Neural cell (in vitro differentiated cells): ENCODE data around the gene CHST13.

Experiments
- EP300 ChIP-seq: fragments of 450-650 bp; conservative IDR thresholded peaks from 2 replicates; pipeline ENCODE4 v1.6.1; 2014; ENCODE audit warnings: antibody characterized with exemption, mild to moderate bottlenecking, moderate library complexity; ENCODE audit not compliant: poor library complexity, severe bottlenecking
- EZH2 ChIP-seq: fragments of 200-600, 300-800 bp; shearing (Covaris generic), sonication (generic); IDR thresholded peaks from 2 replicates; pipeline ENCODE4 v1.6.1; 2014; ENCODE audit warnings: antibody characterized with exemption, low read length, borderline replicate concordance, mild to moderate bottlenecking; ENCODE audit not compliant: insufficient read depth, poor library complexity, severe bottlenecking
- POLR2AphosphoS5 ChIP-seq: IDR thresholded peaks from 2 replicates; pipeline ENCODE4 v1.6.1; 2012
- TAF1 ChIP-seq: IDR thresholded peaks from 2 replicates; pipeline ENCODE4 v1.6.1; 2012; ENCODE audit warnings: low read depth
- TF ChIP-seq, protein P1 (sequence below): fragments of 450-650 bp; IDR thresholded peaks from 2 replicates; pipeline ENCODE4 v1.5.1; 2014; ENCODE audit warnings: antibody characterized with exemption, mild to moderate bottlenecking, moderate library complexity; ENCODE audit not compliant: poor library complexity, severe bottlenecking

DNA sequence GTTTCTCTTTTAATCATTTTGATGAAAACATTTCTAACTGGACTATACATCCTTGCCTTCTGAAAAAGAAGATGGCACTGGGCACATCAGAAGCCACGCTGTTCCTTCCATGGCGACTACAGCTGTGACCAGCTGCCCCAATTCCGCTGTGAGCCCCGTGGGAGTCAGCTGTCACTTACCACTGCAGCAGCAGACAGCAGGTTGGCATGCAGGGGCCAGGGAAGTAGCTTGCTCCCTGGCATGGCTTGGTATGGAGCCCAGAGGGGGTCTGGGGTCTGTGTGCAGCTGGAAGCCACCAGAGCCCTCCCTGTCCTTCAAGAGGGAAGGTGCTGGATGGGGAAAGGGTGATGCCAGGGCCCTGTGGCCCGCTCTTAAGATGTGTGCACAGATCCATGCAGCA lies 43.7 kb upstream of the CHST13 start:
- TF ChIP-seq, protein P1, sequence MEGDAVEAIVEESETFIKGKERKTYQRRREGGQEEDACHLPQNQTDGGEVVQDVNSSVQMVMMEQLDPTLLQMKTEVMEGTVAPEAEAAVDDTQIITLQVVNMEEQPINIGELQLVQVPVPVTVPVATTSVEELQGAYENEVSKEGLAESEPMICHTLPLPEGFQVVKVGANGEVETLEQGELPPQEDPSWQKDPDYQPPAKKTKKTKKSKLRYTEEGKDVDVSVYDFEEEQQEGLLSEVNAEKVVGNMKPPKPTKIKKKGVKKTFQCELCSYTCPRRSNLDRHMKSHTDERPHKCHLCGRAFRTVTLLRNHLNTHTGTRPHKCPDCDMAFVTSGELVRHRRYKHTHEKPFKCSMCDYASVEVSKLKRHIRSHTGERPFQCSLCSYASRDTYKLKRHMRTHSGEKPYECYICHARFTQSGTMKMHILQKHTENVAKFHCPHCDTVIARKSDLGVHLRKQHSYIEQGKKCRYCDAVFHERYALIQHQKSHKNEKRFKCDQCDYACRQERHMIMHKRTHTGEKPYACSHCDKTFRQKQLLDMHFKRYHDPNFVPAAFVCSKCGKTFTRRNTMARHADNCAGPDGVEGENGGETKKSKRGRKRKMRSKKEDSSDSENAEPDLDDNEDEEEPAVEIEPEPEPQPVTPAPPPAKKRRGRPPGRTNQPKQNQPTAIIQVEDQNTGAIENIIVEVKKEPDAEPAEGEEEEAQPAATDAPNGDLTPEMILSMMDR, result no peak
- TF ChIP-seq EP300 (no peak), EZH2 (no peak), TAF1 (no peak), POLR2AphosphoS5 (no peak)
